Calu3 (cell line): ENCODE results near the gene PROM1. TPM values are rescaled to one million over a fixed set of nuclear protein-coding genes. Genes with fewer than 3 reads are reported as not detected.

ENCODE experiments used
- BruUV-seq: library from RNA; stranded (reverse); fragments of 400-500 nt; replicated peaks from 2 replicates; lab custom pipeline; 2021; lab: Mats Ljungman, UMichigan
- CTCF ChIA-PET: fragments of 300-600 bp; sonication (Branson Sonifier 250); formaldehyde crosslinking; loops from one replicate; lab custom pipeline; 2022; ENCODE audit warnings: antibody characterized with exemption; lab: Charles Lee
- DNase-seq: peaks from one replicate; pipeline ENCODE4 v3.0.0; 2022
- H3K27ac Mint-ChIP-seq: one replicate; pipeline ENCODE4 v1.8.0; 2022; ENCODE audit warnings: mixed read lengths; ENCODE audit not compliant: unreplicated experiment
- H3K27me3 Mint-ChIP-seq: one replicate; pipeline ENCODE4 v1.8.0; 2022; ENCODE audit warnings: mixed read lengths; ENCODE audit not compliant: unreplicated experiment
- H3K36me3 Mint-ChIP-seq: one replicate; pipeline ENCODE4 v1.8.0; 2022; ENCODE audit warnings: mild to moderate bottlenecking, moderate library complexity, mixed read lengths; ENCODE audit not compliant: insufficient read depth, unreplicated experiment
- H3K4me1 Mint-ChIP-seq: one replicate; pipeline ENCODE4 v1.8.0; 2022; ENCODE audit warnings: mild to moderate bottlenecking, low read depth, mixed read lengths; ENCODE audit not compliant: unreplicated experiment
- H3K4me3 Mint-ChIP-seq: one replicate; pipeline ENCODE4 v1.8.0; 2022; ENCODE audit warnings: mild to moderate bottlenecking, low read depth, moderate library complexity, mixed read lengths; ENCODE audit not compliant: unreplicated experiment
- H3K9me3 Mint-ChIP-seq: one replicate; pipeline ENCODE4 v1.8.0; 2022; ENCODE audit warnings: low read depth, mixed read lengths; ENCODE audit not compliant: unreplicated experiment
- CTCF ChIP-seq: fragments of 200-600 bp; IDR thresholded peaks from one replicate; pipeline ENCODE4 v1.8.0; 2022; ENCODE audit warnings: antibody characterized with exemption; ENCODE audit not compliant: unreplicated experiment
- intact Hi-C: fragments of 100-400 bp; cut with micrococcal nuclease; formaldehyde crosslinking; loops from one replicate; pipeline ENCODE4 v1.10.0; 2022; ENCODE audit not compliant: unreplicated experiment
- total RNA-seq: library from RNA; stranded (reverse); gene quantifications from 2 replicates; pipeline ENCODE4 v1.2.3, GENCODE V29; 2022

Gene PROM1
- total RNA-seq, 1 experiment from 2014 or later, result 73.9 TPM

GRCh38 chr4:16048619-16049419 is 35.0 kb downstream of the PROM1 start:
- CTCF ChIA-PET, result no interaction called here

GRCh38 chr4:16045687-16046086 is 38.1 kb downstream of the PROM1 start:
- Mint-ChIP-seq H3K4me1 (no peaks in the 10 kb centered on the region), H3K27ac (no peak overlapping the region), H3K9me3 (no peaks in the 10 kb centered on the region), H3K36me3 (no peaks in the 10 kb centered on the region), H3K4me3 (no peak overlapping the region), H3K27me3 (no peaks in the 10 kb centered on the region)
- intact Hi-C loops, result no loop called here
- DNase-seq, result no peak
- TF ChIP-seq CTCF, result no peak
- CTCF ChIA-PET, result no interaction called here
- no TSS peak for BruUV-seq

More at GRCh38 chr4:16048619-16049419, 35.0 kb downstream of the PROM1 start:
- Mint-ChIP-seq H3K36me3 (no peaks in the 10 kb centered on the region), H3K9me3 (no peaks in the 10 kb centered on the region), H3K4me1 (no peaks in the 10 kb centered on the region), H3K27me3 (no peaks in the 10 kb centered on the region), H3K27ac (no peak overlapping the region), H3K4me3 (no peak overlapping the region)
- intact Hi-C loops, result no loop called here
- TF ChIP-seq CTCF, result no peak
- BruUV-seq, result no TSS peak
- no peak for DNase-seq

GRCh38 chr4:16043642-16044498 is 40.0 kb downstream of the PROM1 start:
- Mint-ChIP-seq H3K27ac (no peak overlapping the region), H3K4me3 (no peak overlapping the region), H3K27me3 (no peaks in the 10 kb centered on the region), H3K9me3 (no peaks in the 10 kb centered on the region), H3K4me1 (no peaks in the 10 kb centered on the region), H3K36me3 (no peaks in the 10 kb centered on the region)
- no peak for DNase-seq
- BruUV-seq, result no TSS peak
- TF ChIP-seq CTCF, result no peak
- intact Hi-C loops, result no loop called here
- CTCF ChIA-PET, result interaction anchor here (1.0 kb wide), 1 partner anchor 10 kb away, joined by 3 read pairs; no protein-coding TSS in a partner anchor

- DNase-seq, result no peak
- Mint-ChIP-seq H3K4me3 (no peak overlapping the region), H3K27me3 (no peaks in the 10 kb centered on the region), H3K4me1 (no peaks in the 10 kb centered on the region), H3K9me3 (no peaks in the 10 kb centered on the region), H3K36me3 (peaks cover 12% of the 10 kb centered on the region), H3K27ac (no peak overlapping the region)
- intact Hi-C loops, result no loop called here
- no peak for TF ChIP-seq CTCF
- CTCF ChIA-PET, result no interaction called here
- no TSS peak for BruUV-seq
These were observed 44.7 kb downstream of the PROM1 start for GRCh38 chr4:16039139-16039538.
